Measurements from ENCODE around the gene MGAT4C. TPM values are rescaled to one million over a fixed set of nuclear protein-coding genes. Genes with fewer than 3 reads are reported as not detected.

The MGAT4C gene
- total RNA-seq, 1 donor from 2014 or later, result not detected

GRCh38 chr12:85946375-85946774 is 309.8 kb downstream of the MGAT4C start:
- intact Hi-C loops (cut with micrococcal nuclease), result no loop called here
- H3K9me3 Mint-ChIP-seq, result peaks cover 4% of the 10 kb centered on the region
- no peak overlapping the region for H3K4me3 Mint-ChIP-seq (ENCODE audit: low read depth)
- H3K4me1 Mint-ChIP-seq (ENCODE audit: low read depth), result no peaks in the 10 kb centered on the region
- no peaks in the 10 kb centered on the region for H3K27me3 Mint-ChIP-seq (ENCODE audit: low read depth)
- H3K27ac Mint-ChIP-seq, result no peak overlapping the region
- no peak for DNase-seq (ENCODE audit: low spot score)
- H3K36me3 Mint-ChIP-seq (ENCODE audit: low read depth), result no peaks in the 10 kb centered on the region

DNA sequence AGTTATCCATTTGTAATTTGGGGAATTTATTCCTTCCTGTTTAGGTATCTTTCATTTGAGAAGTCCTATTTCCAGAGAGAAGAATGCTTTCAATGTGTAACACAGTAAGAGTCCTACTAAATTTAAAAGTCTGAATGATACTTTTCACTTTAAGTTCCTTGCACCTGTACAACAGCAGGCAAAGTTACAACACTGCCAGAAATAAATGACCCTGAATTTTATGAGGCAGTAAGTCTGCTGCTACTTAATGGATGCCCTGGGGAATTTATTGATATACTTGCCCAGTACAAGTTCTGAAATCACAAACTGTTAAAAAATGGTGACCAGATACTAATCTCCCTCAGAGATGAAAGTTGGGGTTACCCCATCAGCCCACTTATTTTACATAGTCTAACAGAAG is 329.0 kb downstream of the MGAT4C start:
- intact Hi-C loops (cut with micrococcal nuclease), result no loop called here
- Mint-ChIP-seq H3K27ac (no peak overlapping the region), H3K4me1 (ENCODE audit: low read depth) (no peaks in the 10 kb centered on the region), H3K9me3 (no peaks in the 10 kb centered on the region), H3K27me3 (ENCODE audit: low read depth) (no peaks in the 10 kb centered on the region), H3K36me3 (ENCODE audit: low read depth) (no peaks in the 10 kb centered on the region), H3K4me3 (ENCODE audit: low read depth) (no peak overlapping the region)
- no peak for DNase-seq (ENCODE audit: low spot score)

GRCh38 chr12:85923767-85924331 is 332.3 kb downstream of the MGAT4C start:
- Mint-ChIP-seq H3K27me3 (ENCODE audit: low read depth) (no peaks in the 10 kb centered on the region), H3K4me3 (ENCODE audit: low read depth) (no peak overlapping the region), H3K9me3 (no peaks in the 10 kb centered on the region), H3K4me1 (ENCODE audit: low read depth) (no peaks in the 10 kb centered on the region), H3K36me3 (ENCODE audit: low read depth) (no peaks in the 10 kb centered on the region), H3K27ac (no peak overlapping the region)
- intact Hi-C loops (cut with micrococcal nuclease), result no loop called here
- no peak for DNase-seq (ENCODE audit: low spot score)

DNA sequence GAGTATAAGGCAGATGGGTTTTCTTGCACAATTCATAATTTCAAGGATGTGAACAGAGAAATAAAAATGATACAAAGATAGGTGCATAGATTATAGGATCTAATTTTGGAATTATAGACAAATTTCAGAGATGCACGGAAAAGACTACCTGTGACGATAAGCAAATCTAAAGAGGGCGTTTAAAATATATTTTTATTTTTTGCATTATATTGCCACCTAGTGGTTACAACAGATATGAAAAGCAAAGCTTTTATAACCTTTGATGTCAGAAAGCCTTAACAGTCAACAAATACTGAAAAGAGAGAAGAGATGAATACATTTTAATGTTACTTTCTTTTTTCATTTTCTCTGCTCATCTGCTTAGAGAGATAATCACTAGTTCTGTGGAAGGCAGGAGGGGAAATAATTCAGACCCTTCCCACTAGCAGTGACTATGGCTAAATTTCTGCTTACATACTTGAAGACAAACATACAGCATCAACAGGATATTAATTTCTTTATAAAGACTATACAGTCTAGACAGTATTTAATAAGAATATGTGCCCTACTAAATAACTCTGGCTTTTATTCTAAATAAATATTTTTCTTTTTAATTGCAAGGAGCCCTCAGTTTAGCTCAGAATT is 335.8 kb downstream of the MGAT4C start:
- DNase-seq (ENCODE audit: low spot score), result no peak
- Mint-ChIP-seq H3K4me1 (ENCODE audit: low read depth) (no peaks in the 10 kb centered on the region), H3K4me3 (ENCODE audit: low read depth) (no peak overlapping the region), H3K27ac (no peak overlapping the region), H3K9me3 (no peaks in the 10 kb centered on the region), H3K27me3 (ENCODE audit: low read depth) (no peaks in the 10 kb centered on the region), H3K36me3 (ENCODE audit: low read depth) (no peaks in the 10 kb centered on the region)
- intact Hi-C loops (cut with micrococcal nuclease), result loop anchor here (2.0 kb wide), 1 partner anchor 452 kb away; no protein-coding TSS in a partner anchor

All from activated T-helper 2 cell treated with anti-CD3 and anti-CD28 coated beads, Interferon-gamma antibody, Interleukin-2, Interleukin-4, amounts not matched to agents 10 μg/mL and 5 μg/mL and 100 μg/mL, durations not matched to agents 14 hours and 24 hours and 36 hours (primary cell).